Stimulated activated naive CD8-positive, alpha-beta T cell treated with anti-CD3 and anti-CD28 coated beads, Interleukin-15, Interleukin-2, amounts not matched to agents 100 ng/mL and 50 ng/mL, for 24 hours (primary cell): ENCODE data around the gene GKN1.

Experiments used
- H3K27ac Mint-ChIP-seq: one replicate; pipeline ENCODE4 v1.8.0; 2021; ENCODE audit warnings: mild to moderate bottlenecking, mixed read lengths
- H3K27me3 Mint-ChIP-seq: one replicate; pipeline ENCODE4 v1.8.0; 2021; ENCODE audit warnings: mixed read lengths
- H3K36me3 Mint-ChIP-seq: one replicate; pipeline ENCODE4 v1.8.0; 2021; ENCODE audit warnings: low read depth, mixed read lengths
- H3K4me1 Mint-ChIP-seq: one replicate; pipeline ENCODE4 v1.8.0; 2021; ENCODE audit warnings: low read depth, mixed read lengths
- H3K4me3 Mint-ChIP-seq: one replicate; pipeline ENCODE4 v1.8.0; 2021; ENCODE audit warnings: mild to moderate bottlenecking, mixed read lengths
- H3K9me3 Mint-ChIP-seq: one replicate; pipeline ENCODE4 v1.8.0; 2021; ENCODE audit warnings: mixed read lengths

The GKN1 gene

GRCh38 chr2:68974946-68975665 is 670 bp downstream of the GKN1 start:
- no peaks in the 10 kb centered on the region for H3K9me3 Mint-ChIP-seq
- H3K36me3 Mint-ChIP-seq, result no peaks in the 10 kb centered on the region
- peaks cover 43% of the 10 kb centered on the region for H3K27me3 Mint-ChIP-seq
- H3K4me1 Mint-ChIP-seq, result no peaks in the 10 kb centered on the region
- H3K27ac Mint-ChIP-seq, result no peak overlapping the region
- no peak overlapping the region for H3K4me3 Mint-ChIP-seq

- no peaks in the 10 kb centered on the region for H3K36me3 Mint-ChIP-seq
- peaks cover 49% of the 10 kb centered on the region for H3K27me3 Mint-ChIP-seq
- H3K4me3 Mint-ChIP-seq, result no peak overlapping the region
- H3K4me1 Mint-ChIP-seq, result no peaks in the 10 kb centered on the region
- H3K27ac Mint-ChIP-seq, result no peak overlapping the region
- H3K9me3 Mint-ChIP-seq, result no peaks in the 10 kb centered on the region
These were observed 1.4 kb downstream of the GKN1 start for GRCh38 chr2:68975844-68976243.

- peaks cover 49% of the 10 kb centered on the region for H3K27me3 Mint-ChIP-seq
- no peaks in the 10 kb centered on the region for H3K9me3 Mint-ChIP-seq
- H3K4me1 Mint-ChIP-seq, result no peaks in the 10 kb centered on the region
- no peak overlapping the region for H3K4me3 Mint-ChIP-seq
- no peaks in the 10 kb centered on the region for H3K36me3 Mint-ChIP-seq
- no peak overlapping the region for H3K27ac Mint-ChIP-seq
These were observed 3.0 kb downstream of the GKN1 start for GRCh38 chr2:68977453-68977852.

GRCh38 chr2:68978098-68978497 is 3.7 kb downstream of the GKN1 start:
- no peaks in the 10 kb centered on the region for H3K9me3 Mint-ChIP-seq
- no peaks in the 10 kb centered on the region for H3K36me3 Mint-ChIP-seq
- no peak overlapping the region for H3K27ac Mint-ChIP-seq
- H3K27me3 Mint-ChIP-seq, result peaks cover 49% of the 10 kb centered on the region
- H3K4me3 Mint-ChIP-seq, result no peak overlapping the region
- H3K4me1 Mint-ChIP-seq, result no peaks in the 10 kb centered on the region

- Mint-ChIP-seq H3K27me3 (peaks cover 31% of the 10 kb centered on the region), H3K4me3 (no peak overlapping the region), H3K9me3 (no peaks in the 10 kb centered on the region), H3K27ac (no peak overlapping the region), H3K36me3 (no peaks in the 10 kb centered on the region), H3K4me1 (no peaks in the 10 kb centered on the region)
These were observed 6.5 kb downstream of the GKN1 start for GRCh38 chr2:68980956-68981355.

- H3K27ac Mint-ChIP-seq, result no peak overlapping the region
- H3K36me3 Mint-ChIP-seq, result no peaks in the 10 kb centered on the region
These were observed 12.6 kb downstream of the GKN1 start for GRCh38 chr2:68987021-68987503.

GRCh38 chr2:68989035-68989434 is 14.6 kb downstream of the GKN1 start:
- no peak overlapping the region for H3K4me3 Mint-ChIP-seq
- H3K4me1 Mint-ChIP-seq, result no peaks in the 10 kb centered on the region
- H3K27ac Mint-ChIP-seq, result no peak overlapping the region
- no peaks in the 10 kb centered on the region for H3K9me3 Mint-ChIP-seq
- peaks cover 12% of the 10 kb centered on the region for H3K27me3 Mint-ChIP-seq
- H3K36me3 Mint-ChIP-seq, result no peaks in the 10 kb centered on the region

More at GRCh38 chr2:68987021-68987503, 12.6 kb downstream of the GKN1 start:
- Mint-ChIP-seq H3K9me3 (no peaks in the 10 kb centered on the region), H3K4me1 (no peaks in the 10 kb centered on the region), H3K4me3 (no peak overlapping the region), H3K27me3 (peaks cover 8% of the 10 kb centered on the region)

- peaks cover 12% of the 10 kb centered on the region for H3K27me3 Mint-ChIP-seq
- H3K4me3 Mint-ChIP-seq, result no peak overlapping the region
- no peaks in the 10 kb centered on the region for H3K4me1 Mint-ChIP-seq
- no peaks in the 10 kb centered on the region for H3K9me3 Mint-ChIP-seq
- no peak overlapping the region for H3K27ac Mint-ChIP-seq
- H3K36me3 Mint-ChIP-seq, result no peaks in the 10 kb centered on the region
These were observed 17.9 kb downstream of the GKN1 start for GRCh38 chr2:68992341-68992740.

- peaks cover 12% of the 10 kb centered on the region for H3K27me3 Mint-ChIP-seq
These were observed 18.5 kb downstream of the GKN1 start for GRCh38 chr2:68992933-68993332.

GRCh38 chr2:68993660-68994059 is 19.2 kb downstream of the GKN1 start:
- no peaks in the 10 kb centered on the region for H3K36me3 Mint-ChIP-seq
- H3K4me3 Mint-ChIP-seq, result no peak overlapping the region
- no peak overlapping the region for H3K27ac Mint-ChIP-seq
- peaks cover 18% of the 10 kb centered on the region for H3K27me3 Mint-ChIP-seq
- H3K9me3 Mint-ChIP-seq, result no peaks in the 10 kb centered on the region
- H3K4me1 Mint-ChIP-seq, result no peaks in the 10 kb centered on the region

More at GRCh38 chr2:68992933-68993332, 18.5 kb downstream of the GKN1 start:
- Mint-ChIP-seq H3K36me3 (no peaks in the 10 kb centered on the region), H3K4me3 (no peak overlapping the region), H3K27ac (no peak overlapping the region), H3K4me1 (no peaks in the 10 kb centered on the region), H3K9me3 (no peaks in the 10 kb centered on the region)

- H3K27ac Mint-ChIP-seq, result no peak overlapping the region
These were observed 20.4 kb downstream of the GKN1 start for GRCh38 chr2:68994864-68995263.

GRCh38 chr2:68995916-68996315 is 21.5 kb downstream of the GKN1 start:
- Mint-ChIP-seq H3K27me3 (peaks cover 30% of the 10 kb centered on the region), H3K27ac (no peak overlapping the region), H3K4me3 (no peak overlapping the region), H3K9me3 (no peaks in the 10 kb centered on the region), H3K4me1 (no peaks in the 10 kb centered on the region), H3K36me3 (no peaks in the 10 kb centered on the region)

More at GRCh38 chr2:68994864-68995263, 20.4 kb downstream of the GKN1 start:
- no peaks in the 10 kb centered on the region for H3K4me1 Mint-ChIP-seq
- no peak overlapping the region for H3K4me3 Mint-ChIP-seq
- no peaks in the 10 kb centered on the region for H3K9me3 Mint-ChIP-seq
- H3K27me3 Mint-ChIP-seq, result peaks cover 26% of the 10 kb centered on the region
- H3K36me3 Mint-ChIP-seq, result no peaks in the 10 kb centered on the region

- Mint-ChIP-seq H3K36me3 (no peaks in the 10 kb centered on the region), H3K4me1 (no peaks in the 10 kb centered on the region), H3K27me3 (peaks cover 40% of the 10 kb centered on the region), H3K9me3 (peaks cover 10% of the 10 kb centered on the region), H3K27ac (no peak overlapping the region), H3K4me3 (no peak overlapping the region)
These were observed 23.0 kb downstream of the GKN1 start for GRCh38 chr2:68997401-68997800.

GRCh38 chr2:69001879-69002278 is 27.4 kb downstream of the GKN1 start:
- Mint-ChIP-seq H3K4me3 (no peak overlapping the region), H3K27ac (no peak overlapping the region), H3K4me1 (no peaks in the 10 kb centered on the region), H3K27me3 (peaks cover 57% of the 10 kb centered on the region), H3K36me3 (no peaks in the 10 kb centered on the region), H3K9me3 (peaks cover 16% of the 10 kb centered on the region)

GRCh38 chr2:69003731-69004130 is 29.3 kb downstream of the GKN1 start:
- Mint-ChIP-seq H3K36me3 (no peaks in the 10 kb centered on the region), H3K27me3 (peaks cover 50% of the 10 kb centered on the region), H3K4me1 (no peaks in the 10 kb centered on the region), H3K27ac (no peak overlapping the region), H3K4me3 (no peak overlapping the region), H3K9me3 (peaks cover 16% of the 10 kb centered on the region)

- Mint-ChIP-seq H3K36me3 (no peaks in the 10 kb centered on the region), H3K27ac (no peak overlapping the region), H3K4me3 (no peak overlapping the region), H3K27me3 (peaks cover 39% of the 10 kb centered on the region), H3K4me1 (peaks cover 5% of the 10 kb centered on the region), H3K9me3 (peaks cover 8% of the 10 kb centered on the region)
These were observed 32.7 kb downstream of the GKN1 start for GRCh38 chr2:69007169-69007568.
